ENCODE measurements around the gene PHLDA2. TPM values are rescaled to one million over a fixed set of nuclear protein-coding genes. Genes with fewer than 3 reads are reported as not detected.

Gene PHLDA2, protein sequence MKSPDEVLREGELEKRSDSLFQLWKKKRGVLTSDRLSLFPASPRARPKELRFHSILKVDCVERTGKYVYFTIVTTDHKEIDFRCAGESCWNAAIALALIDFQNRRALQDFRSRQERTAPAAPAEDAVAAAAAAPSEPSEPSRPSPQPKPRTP
- total RNA-seq: 19.7 TPM
- polyA plus RNA-seq (ENCODE audit: insufficient read depth, low read depth, low replicate concordance): 9.0 TPM
- long read RNA-seq, donor 1: 0 reads
- long read RNA-seq, donor 2, partial matches to known transcripts: 0 of 3 reads
- long read RNA-seq, donor 2, other reads (novel, unspliced or antisense): 0 of 3 reads
- long read RNA-seq, donor 3, partial matches to known transcripts: 0 of 2 reads
- long read RNA-seq, donor 3, other reads (novel, unspliced or antisense): 0 of 2 reads
- long read RNA-seq, donor 4, partial matches to known transcripts: 0 of 2 reads
- long read RNA-seq, donor 4, other reads (novel, unspliced or antisense): 0 of 2 reads
- long read RNA-seq, donor 5, partial matches to known transcripts: 0 of 1 reads
- long read RNA-seq, donor 5, other reads (novel, unspliced or antisense): 0 of 1 reads
- long read RNA-seq, donor 6, partial matches to known transcripts: 0 of 3 reads
- long read RNA-seq, donor 6, other reads (novel, unspliced or antisense): 0 of 3 reads
- long read RNA-seq, donor 7, transcript PHLDA2-201 (2 exons, 955 nt): major isoform, 13 of 30 reads
- long read RNA-seq, donor 7, partial matches to known transcripts: 17 of 30 reads
- long read RNA-seq, donor 7, other reads (novel, unspliced or antisense): 0 of 30 reads
- long read RNA-seq, donor 8, partial matches to known transcripts: 0 of 3 reads
- long read RNA-seq, donor 8, other reads (novel, unspliced or antisense): 0 of 3 reads
- long read RNA-seq, donor 9, partial matches to known transcripts: 0 of 2 reads
- long read RNA-seq, donor 9, other reads (novel, unspliced or antisense): 0 of 2 reads
- long read RNA-seq, donor 10, transcript PHLDA2-201 (2 exons, 955 nt): major isoform, 6 of 6 reads
- long read RNA-seq, donor 10, partial matches to known transcripts: 0 of 6 reads
- long read RNA-seq, donor 10, other reads (novel, unspliced or antisense): 0 of 6 reads

- H3K4me3 ChIP-seq (ENCODE audit: low read length in 3 of 3): peak within 1 kb of the TSS; percentile 16 to 53 (median 42)
- peaks cover 2% of the 10 kb centered on the region for H3K27me3 ChIP-seq (ENCODE audit: control insufficient read depth, insufficient read depth, low read length)
- H3K9ac ChIP-seq (ENCODE audit: low read length in 3 of 3): peak within 1 kb of the TSS in 1 of 3 donors; percentile 40
- H3K9me3 ChIP-seq (ENCODE audit: control insufficient read depth in 2 of 3, insufficient read depth in 1 of 3, low read length in 3 of 3): no peaks in the 10 kb centered on the region
- H3K36me3 ChIP-seq (ENCODE audit: control insufficient read depth in 2 of 3, insufficient read depth in 3 of 3, low read length in 3 of 3): no peaks in the 10 kb centered on the region
- peaks cover 0 to 12% (median 6%) of the 10 kb centered on the region in 3 donors for H3K4me1 ChIP-seq (ENCODE audit: control insufficient read depth in 2 of 3, insufficient read depth in 2 of 3, low read depth in 1 of 3, low read length in 3 of 3)
- intact Hi-C loops (cut with DNase I): no loop called here
- H3K27ac ChIP-seq (ENCODE audit: low read depth in 2 of 2, low read length in 2 of 2): peak within 1 kb of the TSS in 1 of 2 donors; percentile 41
- DNase-seq (peak in 1 of 5 donors; percentile 89), FAIRE-seq (no peak)
- TF ChIP-seq, protein P1, sequence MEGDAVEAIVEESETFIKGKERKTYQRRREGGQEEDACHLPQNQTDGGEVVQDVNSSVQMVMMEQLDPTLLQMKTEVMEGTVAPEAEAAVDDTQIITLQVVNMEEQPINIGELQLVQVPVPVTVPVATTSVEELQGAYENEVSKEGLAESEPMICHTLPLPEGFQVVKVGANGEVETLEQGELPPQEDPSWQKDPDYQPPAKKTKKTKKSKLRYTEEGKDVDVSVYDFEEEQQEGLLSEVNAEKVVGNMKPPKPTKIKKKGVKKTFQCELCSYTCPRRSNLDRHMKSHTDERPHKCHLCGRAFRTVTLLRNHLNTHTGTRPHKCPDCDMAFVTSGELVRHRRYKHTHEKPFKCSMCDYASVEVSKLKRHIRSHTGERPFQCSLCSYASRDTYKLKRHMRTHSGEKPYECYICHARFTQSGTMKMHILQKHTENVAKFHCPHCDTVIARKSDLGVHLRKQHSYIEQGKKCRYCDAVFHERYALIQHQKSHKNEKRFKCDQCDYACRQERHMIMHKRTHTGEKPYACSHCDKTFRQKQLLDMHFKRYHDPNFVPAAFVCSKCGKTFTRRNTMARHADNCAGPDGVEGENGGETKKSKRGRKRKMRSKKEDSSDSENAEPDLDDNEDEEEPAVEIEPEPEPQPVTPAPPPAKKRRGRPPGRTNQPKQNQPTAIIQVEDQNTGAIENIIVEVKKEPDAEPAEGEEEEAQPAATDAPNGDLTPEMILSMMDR (IDR thresholded peaks at IDR 0.05; ENCODE audit: borderline replicate concordance, extremely low read depth, insufficient read depth): no peak
Observed at GRCh38 chr11:2928605-2929530, at the start of gene PHLDA2. Gene PHLDA2 (minus strand): TSS chr11:2929420. CDS start chr11:2929364, 56 bp downstream.

- H3K36me3 ChIP-seq (ENCODE audit: control insufficient read depth in 2 of 3, insufficient read depth in 3 of 3, low read length in 3 of 3): peaks cover 15 to 39% (median 33%) of the 10 kb centered on the region in 3 donors
- H3K27me3 ChIP-seq (ENCODE audit: control insufficient read depth, insufficient read depth, low read length): no peaks in the 10 kb centered on the region
- H3K4me3 ChIP-seq (ENCODE audit: low read length in 3 of 3): no peak overlapping the region
- H3K9ac ChIP-seq (ENCODE audit: low read length in 3 of 3): no peak overlapping the region
- TF ChIP-seq, protein P1 (IDR thresholded peaks at IDR 0.05; ENCODE audit: borderline replicate concordance, extremely low read depth, insufficient read depth): no peak
- intact Hi-C loops (cut with DNase I): no loop called here
- peaks cover 0 to 8% (median 0%) of the 10 kb centered on the region in 3 donors for H3K4me1 ChIP-seq (ENCODE audit: control insufficient read depth in 2 of 3, insufficient read depth in 2 of 3, low read depth in 1 of 3, low read length in 3 of 3)
- DNase-seq (no peak), FAIRE-seq (no peak)
- H3K27ac ChIP-seq (ENCODE audit: low read depth in 2 of 2, low read length in 2 of 2): no peak overlapping the region
- no peaks in the 10 kb centered on the region for H3K9me3 ChIP-seq (ENCODE audit: control insufficient read depth in 2 of 3, insufficient read depth in 1 of 3, low read length in 3 of 3)
Observed at GRCh38 chr11:2977113-2977512, 47.9 kb upstream of the PHLDA2 start.
